Measurements from ENCODE around the gene COL6A2.

GRCh38 chr21:46091631-46092025 lies 6.3 kb upstream of the COL6A2 start:
- TF ChIP-seq GATA3 (IDR thresholded peaks at IDR 0.05; ENCODE audit: low read depth, low read length) (no peak), GATA2 (IDR thresholded peaks at IDR 0.05; ENCODE audit: low read depth, low read length) (no peak)

Measured in SH-SY5Y (cell line).